HG03066 (cell line): Measurements from ENCODE around the gene NKX1-1.
"Not testable (repeated sequence)": the region's sequence is repeated elsewhere in the genome, so short reads cannot be mapped to it uniquely, and the experiment has no call there.

ENCODE experiments used
- ATAC-seq: cut with Tn5 transposase; IDR thresholded peaks from one replicate; pipeline ENCODE4 v1.9.1; 2021; ENCODE audit warnings: low read depth; ENCODE audit not compliant: unreplicated experiment

Gene NKX1-1

GRCh38 chr4:1405636-1406393 lies 427 bp downstream of the NKX1-1 start:
- no peak for ATAC-seq

- ATAC-seq = no peak
Measured at GRCh38 chr4:1405254-1405635, 997 bp downstream of the NKX1-1 start.

GRCh38 chr4:1404573-1405253 lies 1.5 kb downstream of the NKX1-1 start:
- no peak for ATAC-seq

GRCh38 chr4:1403591-1404572 lies 2.4 kb downstream of the NKX1-1 start:
- no peak for ATAC-seq

GRCh38 chr4:1403177-1403583 lies 3.1 kb downstream of the NKX1-1 start:
- ATAC-seq = no peak

GRCh38 chr4:1402516-1403091 lies 3.6 kb downstream of the NKX1-1 start:
- ATAC-seq = no peak

- no peak for ATAC-seq
Measured at GRCh38 chr4:1402021-1402515, 4.2 kb downstream of the NKX1-1 start.

- ATAC-seq = no peak
Measured at GRCh38 chr4:1401409-1402020, 4.7 kb downstream of the NKX1-1 start.

GRCh38 chr4:1400831-1401408 lies 5.3 kb downstream of the NKX1-1 start:
- no peak for ATAC-seq

- ATAC-seq = no peak
Measured at GRCh38 chr4:1400191-1400805, 5.9 kb downstream of the NKX1-1 start.

GRCh38 chr4:1399508-1400190 lies 6.6 kb downstream of the NKX1-1 start:
- no peak for ATAC-seq

- ATAC-seq = no peak
Measured at GRCh38 chr4:1398681-1399507, 7.3 kb downstream of the NKX1-1 start.

- no peak for ATAC-seq
Measured at GRCh38 chr4:1396806-1397455, 9.3 kb downstream of the NKX1-1 start.

GRCh38 chr4:1395941-1396805 lies 10.1 kb downstream of the NKX1-1 start:
- ATAC-seq = no peak

GRCh38 chr4:1395389-1395820 lies 10.8 kb downstream of the NKX1-1 start:
- ATAC-seq = not testable (repeated sequence)
